Hypothalamus (tissue), 51 donors: ENCODE results near the gene HMGB4.

Experiments
- DNase-seq, 51 donors: peaks; one replicate each; lab custom pipeline; 2025; lab: John Stamatoyannopoulos, UW

The HMGB4 gene

GRCh38 chr1:33895976-33896375 lies 32.1 kb downstream of the HMGB4 start:
- DNase-seq = peak in 1 of 51 donors; percentile 9

- DNase-seq = no peak
These were observed 33.3 kb downstream of the HMGB4 start for GRCh38 chr1:33897092-33897725.

- no peak for DNase-seq
These were observed 34.5 kb downstream of the HMGB4 start for GRCh38 chr1:33898406-33898805.

- no peak for DNase-seq
These were observed 35.0 kb downstream of the HMGB4 start for GRCh38 chr1:33898881-33899280.

GRCh38 chr1:33899746-33900145 lies 35.9 kb downstream of the HMGB4 start:
- DNase-seq = no peak

GRCh38 chr1:33902486-33903209 lies 38.8 kb downstream of the HMGB4 start:
- DNase-seq = no peak

GRCh38 chr1:33903210-33903589 lies 39.3 kb downstream of the HMGB4 start:
- DNase-seq = no peak

GRCh38 chr1:33905241-33905640 lies 41.4 kb downstream of the HMGB4 start:
- no peak for DNase-seq

- DNase-seq = no peak
These were observed 42.3 kb downstream of the HMGB4 start for GRCh38 chr1:33906156-33906555.

- peak in 7 of 51 donors; percentile 4 to 25 (median 9) for DNase-seq
These were observed 44.6 kb downstream of the HMGB4 start for GRCh38 chr1:33908324-33908956.
